ENCODE data around the gene SERPINH1.

Gene SERPINH1

GRCh38 chr11:75562048-75562835 lies at the start of gene SERPINH1:
TSS of gene SERPINH1 (plus strand) at chr11:75562253. CDS start at chr11:75566350, 4,097 bp downstream.
- DNase-seq (ENCODE audit: low spot score): peak; percentile 84

GRCh38 chr11:75513250-75513649 lies 48.8 kb upstream of the SERPINH1 start:
- DNase-seq (ENCODE audit: low spot score): no peak

GRCh38 chr11:75514596-75514995 lies 47.5 kb upstream of the SERPINH1 start:
- no peak for DNase-seq (ENCODE audit: low spot score)

GRCh38 chr11:75516140-75516539 lies 45.9 kb upstream of the SERPINH1 start:
- DNase-seq (ENCODE audit: low spot score): no peak

- DNase-seq (ENCODE audit: low spot score): no peak
Observed at GRCh38 chr11:75516886-75517285, 45.2 kb upstream of the SERPINH1 start.

GRCh38 chr11:75518204-75518549 lies 43.9 kb upstream of the SERPINH1 start:
- no peak for DNase-seq (ENCODE audit: low spot score)

GRCh38 chr11:75518771-75519653 lies 43.0 kb upstream of the SERPINH1 start:
- DNase-seq (ENCODE audit: low spot score): no peak

GRCh38 chr11:75520688-75521087 lies 41.4 kb upstream of the SERPINH1 start:
- no peak for DNase-seq (ENCODE audit: low spot score)

- no peak for DNase-seq (ENCODE audit: low spot score)
Observed at GRCh38 chr11:75522286-75523044, 39.6 kb upstream of the SERPINH1 start.

- no peak for DNase-seq (ENCODE audit: low spot score)
Observed at GRCh38 chr11:75523189-75523588, 38.9 kb upstream of the SERPINH1 start.

GRCh38 chr11:75523811-75524664 lies 38.0 kb upstream of the SERPINH1 start:
- no peak for DNase-seq (ENCODE audit: low spot score)

- no peak for DNase-seq (ENCODE audit: low spot score)
Observed at GRCh38 chr11:75524665-75525432, 37.2 kb upstream of the SERPINH1 start.

GRCh38 chr11:75525433-75526191 lies 36.4 kb upstream of the SERPINH1 start, which contains the start of gene GDPD5:
TSS of gene GDPD5 (minus strand) at chr11:75525941. CDS start at chr11:75477735, 48,206 bp downstream.
- DNase-seq (ENCODE audit: low spot score): peak; percentile 79

GRCh38 chr11:75526192-75526541 lies 35.9 kb upstream of the SERPINH1 start:
- no peak for DNase-seq (ENCODE audit: low spot score)

GRCh38 chr11:75527130-75527529 lies 34.9 kb upstream of the SERPINH1 start:
- DNase-seq (ENCODE audit: low spot score): no peak

GRCh38 chr11:75527938-75528735 lies 33.9 kb upstream of the SERPINH1 start:
- DNase-seq (ENCODE audit: low spot score): no peak

GRCh38 chr11:75530577-75530976 lies 31.5 kb upstream of the SERPINH1 start:
- DNase-seq (ENCODE audit: low spot score): no peak

- no peak for DNase-seq (ENCODE audit: low spot score)
Observed at GRCh38 chr11:75531325-75531724, 30.7 kb upstream of the SERPINH1 start.
